AG04450 (cell line): ENCODE data around the gene OPALIN. TPM values are rescaled to one million over a fixed set of nuclear protein-coding genes. Genes with fewer than 3 reads are reported as not detected.

ENCODE experiments used
- CTCF ChIA-PET: fragments of 300-600, 350-600 bp; formaldehyde crosslinking; extraction: SDS; loops from one replicate; lab custom pipeline; 2022; ENCODE audit warnings: antibody characterized with exemption, inconsistent platforms; lab: Charles Lee
- POLR2A ChIA-PET: fragments of 350-600 bp; formaldehyde crosslinking; extraction: SDS; loops from one replicate; lab custom pipeline; 2021; ENCODE audit warnings: antibody characterized with exemption, inconsistent platforms; lab: Yijun Ruan, JAX
- DNase-seq: peaks from one replicate; pipeline ENCODE4 v3.0.0-alpha.2; 2011; ENCODE audit warnings: low read depth, low spot score
- H3K27ac ChIP-seq: one replicate; pipeline ENCODE4 v1.5.1; 2012; ENCODE audit warnings: low read depth, low read length, control low read depth
- H3K27me3 ChIP-seq: one replicate; pipeline ENCODE4 v1.6.0; 2012; ENCODE audit warnings: low read length; ENCODE audit not compliant: control insufficient read depth, insufficient read depth
- H3K4me3 ChIP-seq: 2 replicates; pipeline ENCODE4 v1.5.1; 2011; ENCODE audit warnings: mild to moderate bottlenecking, low read depth, low read length, control low read depth
- H3K9me3 ChIP-seq: 2 replicates; pipeline ENCODE4 v1.5.1; 2012; ENCODE audit warnings: low read length; ENCODE audit not compliant: control insufficient read depth, insufficient read depth
- CTCF ChIP-seq: IDR thresholded peaks from 2 replicates; pipeline ENCODE4 v1.5.1; 2011; ENCODE audit warnings: low read depth, low read length, control low read depth, inconsistent platforms
- polyA plus RNA-seq: library from polyadenylated mRNA; depleted of rRNA; stranded (reverse); fragments of >200 nt; gene quantifications from 2 replicates; pipeline ENCODE4 v1.2.3, GENCODE V29; 2011

OPALIN gene
- polyA plus RNA-seq, 1 experiment, result not detected

- CTCF ChIA-PET, result no interaction called here
These were observed 16.4 kb downstream of the OPALIN start for GRCh38 chr10:96342402-96342801.

GRCh38 chr10:96341219-96342182, 17.3 kb downstream of the OPALIN start:
- Histone ChIP-seq H3K9me3 (no peaks in the 10 kb centered on the region), H3K27ac (no peak overlapping the region), H3K27me3 (no peaks in the 10 kb centered on the region), H3K4me3 (no peak overlapping the region)
- ChIA-PET POLR2A (no interaction called here), CTCF (interaction anchor here (0.9 to 8.5 kb wide), 8 partner anchors 11 to 326 kb away, joined by 3 to 90 read pairs (median 7); no protein-coding TSS in a partner anchor)
- DNase-seq, result no peak
- TF ChIP-seq CTCF, result no peak

More at GRCh38 chr10:96342402-96342801, 16.4 kb downstream of the OPALIN start:
- DNase-seq, result no peak
- no peaks in the 10 kb centered on the region for H3K27me3 ChIP-seq
- no peaks in the 10 kb centered on the region for H3K9me3 ChIP-seq
- no peak overlapping the region for H3K4me3 ChIP-seq
- POLR2A ChIA-PET, result no interaction called here
- no peak overlapping the region for H3K27ac ChIP-seq
- no peak for TF ChIP-seq CTCF

GRCh38 chr10:96339956-96340904, 18.6 kb downstream of the OPALIN start:
- peak; percentile 29 for DNase-seq
- ChIA-PET CTCF (interaction anchor here (0.6 to 8.5 kb wide), 24 partner anchors 8 to 344 kb away, joined by 3 to 90 read pairs (median 6); no protein-coding TSS in a partner anchor), POLR2A (no interaction called here)
- H3K27me3 ChIP-seq, result no peaks in the 10 kb centered on the region
- peak; percentile 72 for TF ChIP-seq CTCF
- H3K27ac ChIP-seq, result no peak overlapping the region
- no peaks in the 10 kb centered on the region for H3K9me3 ChIP-seq
- no peak overlapping the region for H3K4me3 ChIP-seq

GRCh38 chr10:96339383-96339782, 19.4 kb downstream of the OPALIN start:
- no peak for DNase-seq
- Histone ChIP-seq H3K27ac (no peak overlapping the region), H3K4me3 (no peak overlapping the region), H3K27me3 (no peaks in the 10 kb centered on the region), H3K9me3 (no peaks in the 10 kb centered on the region)
- CTCF ChIA-PET, result interaction anchor here (0.5 to 8.5 kb wide), 20 partner anchors 9 to 689 kb away, joined by 3 to 90 read pairs (median 6); no protein-coding TSS in a partner anchor
- no peak for TF ChIP-seq CTCF
- POLR2A ChIA-PET, result no interaction called here
